ENCODE data around the gene KIAA1217.

The KIAA1217 gene

DNA sequence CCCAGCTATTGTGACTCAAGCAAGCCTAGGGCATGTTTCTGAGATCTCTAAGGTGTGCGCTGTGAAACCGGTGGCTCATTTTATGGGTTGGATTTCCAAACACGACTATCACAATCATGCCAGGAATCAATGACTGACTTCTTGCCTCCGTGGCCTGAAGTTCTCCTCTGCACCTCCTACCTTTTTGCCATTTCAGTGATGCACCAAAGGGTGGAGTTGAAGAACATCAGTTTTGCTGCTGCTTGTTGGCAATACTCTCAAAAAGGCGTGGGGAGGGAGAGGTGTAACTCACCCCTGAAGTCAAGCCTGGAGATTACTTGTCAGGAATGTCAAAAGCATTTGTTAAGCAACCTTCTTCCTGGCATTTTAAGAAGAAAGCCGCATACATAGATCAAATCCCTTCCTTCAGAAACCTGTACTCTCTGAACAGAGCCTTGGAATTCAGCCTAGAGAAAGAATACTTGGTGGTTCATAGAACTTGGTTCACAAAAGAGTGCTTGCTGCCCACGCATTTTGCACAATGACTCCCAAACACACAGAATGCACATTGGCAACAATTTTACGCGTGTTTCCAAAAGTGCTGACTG lies 41.0 kb downstream of the KIAA1217 start:
- DNase-seq, result no peak

DNA sequence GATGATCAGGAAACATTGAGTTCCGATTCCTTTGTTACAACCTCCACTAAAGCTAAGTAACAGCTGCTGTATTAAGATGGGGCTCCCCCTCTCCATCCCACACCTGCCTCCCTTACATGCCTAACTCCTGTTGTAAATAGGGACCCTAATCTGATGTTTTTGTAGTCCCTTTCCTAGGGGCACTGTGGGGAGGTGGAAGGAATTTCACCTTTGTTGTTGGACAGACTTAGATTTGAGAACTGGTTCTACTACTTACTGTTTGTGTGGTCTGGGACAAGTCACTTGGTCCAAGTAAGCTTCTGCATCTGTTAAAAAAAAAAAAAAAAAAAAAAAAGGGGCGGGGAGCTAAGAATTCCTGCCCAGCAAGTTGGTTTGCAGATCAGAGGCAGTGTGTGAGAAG lies 42.6 kb downstream of the KIAA1217 start:
- no peak for DNase-seq

DNA sequence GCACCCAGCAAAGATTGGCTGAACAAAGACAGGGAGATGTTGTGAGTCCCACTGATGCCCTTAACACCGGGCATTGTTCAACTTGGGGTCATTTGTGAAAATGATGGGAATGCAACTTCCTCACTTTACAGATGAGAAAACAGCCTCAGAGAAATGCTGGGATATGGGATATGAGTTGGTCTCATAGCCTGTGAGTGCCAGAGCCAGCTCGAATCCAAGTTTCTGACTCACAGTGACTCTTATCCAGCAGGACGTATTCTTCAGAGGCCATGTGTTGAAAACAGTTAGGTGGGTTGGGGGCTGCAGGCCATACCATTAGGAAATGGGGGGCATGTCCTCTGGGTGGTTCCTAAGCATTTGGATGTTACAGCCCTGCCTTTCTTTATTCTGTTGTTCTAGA lies 45.2 kb downstream of the KIAA1217 start:
- DNase-seq, result no peak

DNA sequence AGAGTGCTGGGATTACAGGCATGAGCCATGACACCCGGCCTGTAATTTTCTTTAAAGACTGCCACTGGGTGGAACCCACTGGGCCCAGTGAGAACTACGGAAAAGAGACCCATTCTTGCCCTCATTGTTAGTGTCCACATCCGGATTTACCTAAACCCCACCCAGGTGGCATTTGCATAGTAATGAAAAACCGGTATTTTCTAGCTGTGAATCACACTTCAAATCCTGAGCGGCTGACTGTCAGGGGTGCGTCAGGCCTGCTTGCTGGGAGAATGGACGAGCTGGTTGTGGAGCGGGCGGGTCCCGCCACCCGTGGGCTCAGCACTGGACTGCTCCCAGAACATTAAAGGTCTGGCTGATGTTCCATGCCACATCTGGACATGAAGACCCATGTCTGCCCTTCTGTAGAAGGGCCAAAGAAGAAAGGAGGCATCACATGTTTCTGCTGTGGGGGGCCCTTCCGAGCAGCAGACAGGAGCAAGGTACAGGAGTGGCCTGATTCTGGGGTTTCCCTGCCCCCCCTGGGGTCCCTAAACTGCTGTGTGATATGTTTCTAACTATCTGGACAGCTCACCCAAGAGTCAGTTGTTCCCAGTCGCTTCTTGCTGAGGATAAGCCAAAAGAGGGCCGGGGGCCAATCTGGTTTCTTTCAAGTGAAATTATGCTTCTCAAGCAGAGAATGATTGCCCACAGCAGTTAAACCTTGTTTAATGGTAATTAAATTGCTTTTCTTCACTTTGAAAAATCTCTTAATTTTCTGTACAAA lies 46.4 kb downstream of the KIAA1217 start:
- no peak for DNase-seq

DNA sequence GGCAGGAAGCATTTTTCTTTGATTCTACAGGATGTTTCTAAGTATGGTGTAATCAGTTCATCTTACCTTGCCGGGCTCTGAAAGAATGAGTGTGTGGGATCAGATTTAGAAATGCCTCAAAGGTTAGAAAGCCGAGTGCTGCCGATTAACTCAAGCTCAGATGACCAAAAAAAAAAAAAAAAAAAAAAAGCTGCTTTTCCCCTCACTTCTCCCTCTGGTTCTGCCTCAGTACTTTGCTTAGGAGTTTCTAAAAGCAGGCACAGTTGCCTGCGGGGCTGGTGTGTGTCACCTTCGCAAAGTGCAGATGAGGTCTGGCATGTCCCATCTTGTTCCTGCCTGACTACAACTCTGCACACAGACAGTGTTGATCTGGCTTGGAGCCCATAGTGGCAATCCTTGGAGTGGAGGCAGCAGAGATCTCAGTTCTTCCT lies 47.0 kb downstream of the KIAA1217 start:
- DNase-seq, result no peak

DNA sequence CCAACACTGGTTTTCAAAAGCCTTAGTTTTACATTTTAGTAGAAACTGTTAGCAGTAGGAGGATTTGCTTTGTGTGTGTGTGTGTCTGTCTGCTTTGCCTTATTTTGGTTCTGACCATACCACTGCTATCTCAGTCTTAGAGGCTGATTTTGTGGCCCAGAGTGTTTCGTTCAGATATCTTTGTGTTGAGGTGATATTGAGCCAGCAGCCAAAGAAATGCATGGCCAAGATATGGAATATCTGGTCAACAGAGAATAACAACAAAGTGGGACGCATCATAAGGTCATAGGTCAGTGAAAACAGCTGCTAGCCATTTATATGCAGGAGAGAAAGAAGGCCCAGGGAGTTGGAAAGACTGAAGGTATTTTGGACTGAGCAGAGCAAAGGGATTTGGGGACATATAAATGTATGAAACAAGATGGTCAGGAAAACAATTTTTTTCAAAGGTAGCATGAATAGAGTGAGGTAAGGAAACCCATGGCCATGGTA lies 47.7 kb downstream of the KIAA1217 start:
- DNase-seq, result no peak

DNA sequence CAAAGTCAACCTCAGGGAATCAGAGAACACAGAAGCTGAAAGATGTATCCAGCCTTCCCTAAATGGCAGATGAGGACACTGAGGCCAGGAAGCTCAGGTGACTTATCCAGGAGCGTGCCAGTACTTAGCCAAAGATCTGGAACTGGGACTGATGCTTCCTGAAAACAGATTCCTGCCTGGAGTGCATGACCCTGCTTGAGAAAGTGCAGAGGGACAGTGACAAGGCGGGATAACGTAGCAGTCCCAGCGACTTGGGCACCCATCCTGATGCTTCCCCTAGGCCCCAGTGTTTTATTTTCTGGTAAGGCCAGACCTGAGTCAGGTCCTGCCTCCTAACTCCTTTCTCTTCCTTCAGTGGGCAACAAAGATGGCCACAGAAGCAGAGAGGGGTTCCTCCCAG lies 48.6 kb downstream of the KIAA1217 start:
- no peak for DNase-seq

DNA sequence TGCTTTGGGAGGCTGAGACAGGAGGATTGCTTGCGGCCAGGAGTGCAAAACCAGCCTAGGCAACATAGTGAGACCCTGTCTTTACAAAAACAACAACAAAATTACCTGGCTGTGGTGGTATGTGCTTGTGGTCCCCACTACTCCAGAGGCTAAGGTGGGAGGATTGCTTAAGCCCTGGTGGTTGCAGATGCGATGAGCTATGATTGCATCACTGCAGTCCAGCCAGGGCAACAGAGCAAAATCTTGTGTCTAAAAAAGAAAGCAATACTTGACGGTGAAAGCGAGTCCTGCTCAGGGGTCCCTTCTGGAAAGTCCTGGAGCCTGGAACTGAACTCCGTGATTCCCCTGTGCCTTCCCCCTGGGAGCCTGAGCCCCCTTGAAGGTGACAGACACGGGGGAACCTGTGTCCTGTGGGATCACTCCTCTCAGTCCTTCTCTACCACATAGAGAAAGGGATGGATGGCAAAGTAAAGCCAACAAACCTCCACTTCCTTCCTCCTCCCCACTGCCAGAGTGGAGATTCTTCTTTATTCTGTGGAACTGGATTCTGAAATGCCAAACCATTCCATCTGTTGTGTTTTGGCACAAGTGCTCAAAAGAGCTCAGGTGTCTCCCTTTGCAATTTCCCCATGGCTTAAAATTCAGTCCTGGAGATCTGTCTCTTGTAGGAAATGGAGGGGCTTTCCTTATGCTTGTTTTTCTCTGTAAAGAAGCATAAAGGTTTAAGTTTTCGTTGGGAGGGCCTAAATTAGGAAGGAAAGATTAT lies 50.6 kb downstream of the KIAA1217 start:
- DNase-seq, result no peak

DNA sequence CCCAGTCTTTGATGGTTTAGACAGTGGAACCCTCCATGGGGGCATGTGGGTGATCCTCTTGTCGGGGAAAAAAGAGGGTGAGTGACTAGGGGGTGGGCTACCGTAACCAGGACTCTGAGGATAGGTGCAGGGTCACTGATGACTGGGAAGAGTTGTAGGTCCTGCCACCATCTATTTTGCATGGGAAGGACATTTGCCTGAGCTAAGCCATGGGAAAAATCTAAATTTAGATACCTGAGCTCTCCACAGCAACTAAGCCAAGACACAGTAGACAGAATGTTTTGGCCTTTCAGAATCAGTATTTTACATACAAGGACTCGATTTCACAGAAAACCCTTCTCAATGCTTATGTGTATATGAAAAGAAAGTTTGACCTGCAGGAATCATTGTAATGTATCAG lies 52.7 kb downstream of the KIAA1217 start:
- DNase-seq, result no peak

DNA sequence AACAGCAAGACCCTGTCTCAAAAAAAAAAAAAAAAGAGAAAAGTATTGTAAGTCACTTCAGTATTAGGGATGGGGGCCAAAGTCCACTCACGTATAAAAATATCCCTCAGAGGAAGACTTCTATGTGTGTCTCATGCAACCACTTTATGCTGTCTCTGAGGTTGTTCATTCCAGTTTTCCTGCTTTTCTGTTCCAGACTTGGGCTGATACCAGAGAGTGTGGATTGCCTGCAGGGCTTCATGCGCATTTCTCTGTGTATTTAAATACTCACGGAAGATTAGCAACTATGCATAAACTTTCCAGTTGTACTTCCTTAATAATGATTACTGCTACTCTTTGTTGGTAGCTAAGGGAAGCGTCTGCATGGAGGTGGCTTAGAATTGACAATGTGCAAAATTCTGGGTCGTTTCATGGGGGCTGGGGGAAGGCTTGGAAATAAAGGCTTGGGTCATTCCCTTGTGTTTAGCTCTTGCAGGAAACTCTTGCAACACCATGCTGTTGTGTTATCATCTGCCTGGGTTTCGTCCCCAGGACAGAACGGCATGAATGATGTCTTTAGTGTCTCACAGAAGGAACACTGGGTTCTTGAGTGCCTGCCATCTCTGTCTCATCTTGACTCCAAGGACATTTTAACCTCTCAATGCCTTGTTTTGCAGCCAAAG lies 54.1 kb downstream of the KIAA1217 start:
- no peak for DNase-seq

DNA sequence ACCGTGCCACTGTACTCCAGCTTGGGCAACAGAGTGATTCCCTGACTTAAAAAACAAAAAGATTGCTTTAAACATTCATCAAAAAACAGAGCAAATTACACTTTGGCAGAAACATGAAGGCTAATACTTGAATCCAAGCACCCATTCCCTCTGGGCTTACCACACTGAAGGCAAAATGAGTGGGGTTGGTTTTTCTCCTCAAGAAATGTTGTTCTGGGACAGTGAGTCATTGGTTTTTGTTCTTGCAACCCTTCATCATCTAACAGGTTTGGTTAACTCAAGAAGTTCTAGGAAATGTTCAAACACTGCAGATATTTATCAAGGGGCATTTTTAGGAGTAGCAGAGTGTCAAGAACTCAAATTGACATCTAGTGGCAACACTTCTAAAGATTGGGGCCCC lies 60.5 kb downstream of the KIAA1217 start:
- DNase-seq, result no peak

DNA sequence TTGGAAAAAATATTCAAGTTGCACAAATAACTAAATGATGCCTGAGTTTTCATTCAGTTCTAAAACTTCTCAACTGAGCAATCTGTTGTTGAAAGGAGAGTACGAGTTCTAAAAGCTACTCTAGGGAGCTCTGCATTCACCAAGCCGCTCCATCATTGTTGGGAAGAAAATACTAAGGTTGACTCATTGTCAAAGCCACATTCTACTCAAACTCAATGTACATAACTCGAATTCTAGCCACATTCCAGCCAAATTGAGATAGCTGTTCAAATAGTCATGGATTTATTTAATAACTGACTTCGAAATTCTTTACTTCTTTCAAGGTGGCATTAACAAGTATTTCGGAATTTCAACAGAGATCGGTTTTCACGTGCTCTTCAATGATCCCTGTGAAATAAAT lies 63.4 kb downstream of the KIAA1217 start:
- no peak for DNase-seq

DNA sequence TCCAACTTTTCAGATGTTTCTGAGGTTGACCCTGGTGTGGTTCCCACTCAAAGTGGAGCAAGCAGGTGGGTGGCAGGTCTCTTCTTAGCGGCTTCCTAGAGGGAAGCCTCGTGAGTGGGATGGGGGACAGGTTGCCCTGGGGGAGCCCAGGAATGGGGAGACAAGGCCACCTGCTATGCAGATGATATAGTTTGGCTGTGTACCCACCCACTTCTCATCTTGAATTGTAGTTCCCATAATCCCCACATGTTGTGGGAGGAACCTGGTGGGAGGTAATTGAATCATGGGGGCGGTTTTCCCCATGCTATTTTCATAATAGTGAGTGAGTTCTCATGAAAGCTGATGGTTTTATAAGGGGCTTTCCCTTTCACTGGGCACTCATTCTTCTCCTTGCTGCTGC lies 68.3 kb downstream of the KIAA1217 start:
- DNase-seq, result no peak

DNA sequence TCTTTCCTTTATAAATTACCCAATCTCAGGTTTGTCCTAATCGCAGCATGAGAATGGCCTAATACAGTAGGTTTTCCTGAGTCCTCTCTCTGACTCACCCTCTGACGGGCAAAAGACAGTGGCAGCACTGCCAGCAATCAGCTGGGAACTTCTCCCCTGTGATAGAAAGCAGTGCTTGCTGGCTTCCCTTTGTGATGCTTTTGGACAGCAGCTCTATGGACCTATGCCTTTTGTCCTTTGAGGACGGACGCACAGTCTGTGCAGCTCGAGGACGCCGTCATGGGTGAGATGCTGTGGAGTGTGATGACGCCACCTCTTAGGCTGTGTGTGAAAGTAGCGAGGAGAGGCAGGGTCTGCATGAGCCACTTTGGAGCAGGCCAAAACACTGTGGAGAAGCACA lies 68.8 kb downstream of the KIAA1217 start:
- no peak for DNase-seq

DNA sequence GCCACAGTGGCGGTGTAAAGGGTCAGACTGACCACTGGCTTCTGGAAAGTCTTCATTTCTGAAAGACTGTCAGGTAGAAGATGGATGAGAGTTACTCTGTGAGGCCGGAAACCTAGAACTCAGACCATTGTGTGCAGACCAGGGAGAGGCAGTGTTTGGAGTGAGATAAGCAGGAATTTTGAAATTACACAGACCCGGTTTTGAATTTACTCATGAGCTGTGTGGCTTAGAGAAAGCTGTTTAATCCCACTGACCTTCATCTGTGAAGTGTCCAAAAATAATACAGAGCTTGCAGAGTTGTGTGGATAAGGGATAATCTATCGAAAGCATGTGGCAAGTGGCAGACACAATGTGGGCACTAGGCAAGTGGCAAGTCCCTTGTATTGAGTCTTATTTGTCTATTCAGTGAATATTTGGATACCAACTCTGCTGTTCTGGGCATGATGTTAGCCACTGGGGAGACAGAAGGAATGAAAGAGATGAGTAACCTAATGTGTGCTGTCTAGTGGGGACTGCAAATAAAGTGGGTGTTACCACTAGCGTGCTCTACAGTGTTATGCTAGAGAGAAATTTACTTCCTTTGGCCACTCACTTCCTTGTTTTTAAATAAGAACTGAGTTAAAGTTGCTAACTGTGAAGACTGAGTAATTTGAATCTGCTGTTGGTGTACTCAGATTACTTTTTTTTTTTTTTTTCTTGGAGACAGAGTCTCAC lies 69.4 kb downstream of the KIAA1217 start:
- no peak for DNase-seq

DNA sequence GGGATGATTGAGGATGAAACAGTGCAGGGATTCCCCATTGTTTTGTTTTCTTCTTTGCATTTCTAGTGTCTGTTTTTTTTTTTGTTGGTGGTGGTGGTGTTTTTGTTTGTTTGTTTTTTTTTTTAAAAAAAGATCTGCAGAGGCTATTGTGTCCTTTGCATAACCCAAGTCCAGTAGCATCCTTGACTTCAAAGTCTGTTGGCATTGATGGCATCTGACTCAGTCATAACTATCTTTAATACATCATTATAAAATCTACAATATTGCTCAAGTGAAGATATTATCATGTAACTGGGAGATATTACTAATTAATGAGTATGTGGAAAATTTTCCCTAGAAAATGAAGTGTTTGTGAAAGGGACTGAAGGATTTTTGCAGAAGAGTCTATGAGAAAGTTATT lies 70.2 kb downstream of the KIAA1217 start:
- no peak for DNase-seq

DNA sequence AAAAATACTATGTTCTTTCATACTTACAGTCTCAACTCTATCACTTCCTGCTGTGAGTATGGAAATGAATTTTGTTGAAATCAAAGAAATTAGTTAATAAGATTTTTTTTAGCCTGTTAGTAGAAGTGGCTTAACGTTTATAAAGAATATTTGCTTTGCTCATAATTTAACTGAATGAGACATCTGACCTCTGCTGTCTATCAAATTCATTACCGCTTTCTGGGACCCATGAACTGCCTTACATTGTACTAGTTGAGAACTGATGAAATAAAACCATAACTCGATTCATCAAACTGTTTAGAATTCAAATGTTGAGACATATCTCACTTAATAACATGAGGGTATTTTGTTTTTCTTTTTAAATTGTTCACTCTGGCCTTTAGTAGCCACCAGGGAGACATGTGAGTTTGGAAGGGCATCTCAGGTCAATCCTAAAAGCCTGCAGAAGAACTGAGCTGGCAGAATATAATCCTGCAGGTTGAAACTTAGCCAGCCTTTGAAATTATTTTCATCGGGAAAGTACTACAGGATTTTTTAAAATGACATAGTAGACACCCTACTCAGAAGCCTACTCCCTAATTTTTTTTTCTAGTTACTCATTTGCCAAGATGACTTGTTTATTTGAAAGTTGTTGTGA lies 78.7 kb downstream of the KIAA1217 start:
- DNase-seq, result no peak

DNA sequence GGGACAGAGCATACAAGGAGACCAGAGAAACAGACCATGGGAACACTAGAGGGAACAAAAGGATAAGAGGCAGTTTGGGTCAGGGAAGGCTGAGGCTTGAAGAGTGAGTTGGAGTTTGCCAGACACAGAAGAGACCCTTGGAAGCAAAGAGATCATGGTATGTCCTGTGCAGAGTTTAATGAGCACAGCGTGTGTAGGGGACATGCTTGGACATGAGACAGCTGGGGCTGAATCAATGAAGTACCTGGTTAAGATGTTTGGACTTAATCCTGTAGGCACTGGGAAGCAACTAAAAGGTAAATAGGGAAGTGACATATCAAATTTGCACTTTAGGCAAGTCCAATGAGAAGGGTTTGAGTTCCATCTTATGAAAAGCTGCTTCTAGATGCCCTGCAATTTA lies 79.6 kb downstream of the KIAA1217 start:
- no peak for DNase-seq

DNA sequence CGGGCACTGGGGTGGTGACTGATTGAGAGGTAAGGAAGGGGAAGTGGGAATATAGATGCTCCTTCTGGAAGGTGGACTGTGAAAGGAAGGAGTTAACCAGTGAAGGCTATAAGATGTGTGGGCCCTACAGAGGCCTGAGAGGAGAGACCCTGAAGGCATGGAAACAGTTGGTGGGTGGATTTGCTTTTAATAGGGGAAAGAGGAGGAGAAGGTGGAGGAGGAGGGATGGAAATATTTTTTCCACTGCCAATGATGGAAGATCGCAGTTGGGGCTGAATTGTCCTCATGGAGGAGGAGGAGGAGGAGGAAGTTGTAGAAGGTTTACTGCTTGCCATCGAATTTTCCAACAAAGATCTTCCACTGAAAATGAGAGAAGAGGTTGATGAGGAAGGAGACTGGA lies 80.3 kb downstream of the KIAA1217 start:
- DNase-seq, result no peak

DNA sequence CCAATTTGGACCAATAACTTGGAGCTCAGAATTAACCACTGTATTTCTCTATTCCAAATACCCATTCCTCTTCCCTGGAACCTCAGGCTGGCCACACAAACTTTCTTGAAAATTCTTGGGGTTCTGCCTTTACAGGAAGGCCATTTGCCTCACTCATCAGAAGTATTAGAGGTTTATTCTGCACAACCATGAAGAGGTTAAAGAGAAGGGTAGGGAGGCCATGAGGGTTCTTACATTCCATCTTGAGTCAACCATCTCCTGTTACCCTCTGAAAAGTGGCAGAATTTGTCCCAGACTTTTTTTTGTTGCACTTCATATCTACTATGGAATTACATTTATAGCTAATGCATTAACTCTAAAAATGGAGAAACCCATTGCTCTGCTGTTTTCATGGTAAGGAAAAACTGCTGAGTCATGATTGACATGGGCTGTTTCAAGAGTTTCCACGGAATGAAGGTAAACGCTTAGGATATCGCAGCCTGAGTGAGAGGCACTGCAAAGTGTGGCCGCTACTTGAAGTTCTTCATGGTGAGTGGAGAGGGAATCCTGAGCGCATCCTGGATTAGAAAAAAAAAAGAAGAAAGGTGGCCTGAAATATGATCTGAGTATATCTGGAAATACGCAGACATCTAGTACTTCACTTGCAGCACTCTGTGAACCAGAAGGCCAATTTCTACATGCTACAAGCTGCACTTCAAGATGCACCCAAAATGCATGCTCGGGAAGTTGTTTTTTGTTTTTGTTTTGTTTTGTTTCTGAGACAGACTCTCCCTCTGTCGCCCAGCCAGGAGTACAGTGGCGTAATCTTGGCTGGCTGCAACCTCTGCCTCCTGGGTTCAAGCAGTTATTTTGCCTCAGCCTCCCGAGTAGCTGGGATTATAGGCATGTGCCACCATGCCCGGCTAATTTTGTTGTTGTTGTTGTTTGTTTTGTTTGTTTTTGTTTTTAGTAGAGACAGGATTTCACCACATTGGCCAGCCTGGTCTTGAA lies 83.7 kb downstream of the KIAA1217 start:
- DNase-seq, result no peak
